Measurements from ENCODE around the gene FCN2.

FCN2 gene

GRCh38 chr9:134846699-134847098, 33.9 kb upstream of the FCN2 start:
- Histone ChIP-seq H3K9ac (ENCODE audit: low read length in 5 of 5) (no peak overlapping the region), H3K27ac (ENCODE audit: low read depth, low read length) (no peak overlapping the region), H3K4me3 (ENCODE audit: low read depth in 1 of 5, low read length in 5 of 5) (no peak overlapping the region), H3K9me3 (ENCODE audit: control insufficient read depth in 5 of 5, low read length in 5 of 5) (peaks cover 0 to 4% (median 0%) of the 10 kb centered on the region in 5 donors), H3K4me1 (ENCODE audit: control insufficient read depth in 5 of 5, insufficient read depth in 5 of 5, low read length in 5 of 5) (peaks cover 0 to 9% (median 0%) of the 10 kb centered on the region in 5 donors), H3K36me3 (ENCODE audit: control insufficient read depth in 5 of 5, insufficient read depth in 5 of 5, low read length in 5 of 5) (peaks cover 0 to 30% (median 24%) of the 10 kb centered on the region in 5 donors), H3K27me3 (ENCODE audit: control insufficient read depth in 5 of 5, insufficient read depth in 4 of 5, low read length in 5 of 5) (peaks cover 0 to 2% (median 0%) of the 10 kb centered on the region in 5 donors)

- Histone ChIP-seq H3K27me3 (ENCODE audit: control insufficient read depth in 5 of 5, insufficient read depth in 4 of 5, low read length in 5 of 5) (peaks cover 0 to 5% (median 0%) of the 10 kb centered on the region in 5 donors), H3K4me1 (ENCODE audit: control insufficient read depth in 5 of 5, insufficient read depth in 5 of 5, low read length in 5 of 5) (peaks cover 0 to 9% (median 0%) of the 10 kb centered on the region in 5 donors), H3K9ac (ENCODE audit: low read length in 5 of 5) (no peak overlapping the region), H3K4me3 (ENCODE audit: low read depth in 1 of 5, low read length in 5 of 5) (no peak overlapping the region), H3K9me3 (ENCODE audit: control insufficient read depth in 5 of 5, low read length in 5 of 5) (peaks cover 0 to 4% (median 0%) of the 10 kb centered on the region in 5 donors), H3K36me3 (ENCODE audit: control insufficient read depth in 5 of 5, insufficient read depth in 5 of 5, low read length in 5 of 5) (peaks cover 0 to 26% (median 21%) of the 10 kb centered on the region in 5 donors), H3K27ac (ENCODE audit: low read depth, low read length) (no peak overlapping the region)
Observed at GRCh38 chr9:134847138-134847537, 33.5 kb upstream of the FCN2 start.

GRCh38 chr9:134847752-134848432, 32.7 kb upstream of the FCN2 start:
- H3K27ac ChIP-seq (ENCODE audit: low read depth, low read length), result no peak overlapping the region
- H3K4me1 ChIP-seq (ENCODE audit: control insufficient read depth in 5 of 5, insufficient read depth in 5 of 5, low read length in 5 of 5), result peaks cover 0 to 9% (median 0%) of the 10 kb centered on the region in 5 donors
- H3K27me3 ChIP-seq (ENCODE audit: control insufficient read depth in 5 of 5, insufficient read depth in 4 of 5, low read length in 5 of 5), result peaks cover 0 to 6% (median 0%) of the 10 kb centered on the region in 5 donors
- H3K4me3 ChIP-seq (ENCODE audit: low read depth in 1 of 5, low read length in 5 of 5), result no peak overlapping the region
- peaks cover 0 to 4% (median 0%) of the 10 kb centered on the region in 5 donors for H3K9me3 ChIP-seq (ENCODE audit: control insufficient read depth in 5 of 5, low read length in 5 of 5)
- peaks cover 0 to 20% (median 14%) of the 10 kb centered on the region in 5 donors for H3K36me3 ChIP-seq (ENCODE audit: control insufficient read depth in 5 of 5, insufficient read depth in 5 of 5, low read length in 5 of 5)
- no peak overlapping the region for H3K9ac ChIP-seq (ENCODE audit: low read length in 5 of 5)

- Histone ChIP-seq H3K27me3 (ENCODE audit: control insufficient read depth in 5 of 5, insufficient read depth in 4 of 5, low read length in 5 of 5) (peaks cover 0 to 6% (median 0%) of the 10 kb centered on the region in 5 donors), H3K36me3 (ENCODE audit: control insufficient read depth in 5 of 5, insufficient read depth in 5 of 5, low read length in 5 of 5) (peaks cover 0 to 15% (median 9%) of the 10 kb centered on the region in 5 donors), H3K9me3 (ENCODE audit: control insufficient read depth in 5 of 5, low read length in 5 of 5) (peaks cover 0 to 4% (median 0%) of the 10 kb centered on the region in 5 donors), H3K4me1 (ENCODE audit: control insufficient read depth in 5 of 5, insufficient read depth in 5 of 5, low read length in 5 of 5) (peaks cover 0 to 9% (median 6%) of the 10 kb centered on the region in 5 donors), H3K4me3 (ENCODE audit: low read depth in 1 of 5, low read length in 5 of 5) (no peak overlapping the region), H3K27ac (ENCODE audit: low read depth, low read length) (no peak overlapping the region), H3K9ac (ENCODE audit: low read length in 5 of 5) (no peak overlapping the region)
Observed at GRCh38 chr9:134848504-134848903, 32.1 kb upstream of the FCN2 start.

- H3K9me3 ChIP-seq (ENCODE audit: control insufficient read depth in 5 of 5, low read length in 5 of 5), result peaks cover 0 to 4% (median 0%) of the 10 kb centered on the region in 5 donors
- no peak overlapping the region for H3K27ac ChIP-seq (ENCODE audit: low read depth, low read length)
- peaks cover 0 to 10% (median 5%) of the 10 kb centered on the region in 5 donors for H3K27me3 ChIP-seq (ENCODE audit: control insufficient read depth in 5 of 5, insufficient read depth in 4 of 5, low read length in 5 of 5)
- no peak overlapping the region for H3K9ac ChIP-seq (ENCODE audit: low read length in 5 of 5)
- no peaks in the 10 kb centered on the region for H3K36me3 ChIP-seq (ENCODE audit: control insufficient read depth in 5 of 5, insufficient read depth in 5 of 5, low read length in 5 of 5)
- peaks cover 0 to 9% (median 6%) of the 10 kb centered on the region in 5 donors for H3K4me1 ChIP-seq (ENCODE audit: control insufficient read depth in 5 of 5, insufficient read depth in 5 of 5, low read length in 5 of 5)
- H3K4me3 ChIP-seq (ENCODE audit: low read depth in 1 of 5, low read length in 5 of 5), result no peak overlapping the region
Observed at GRCh38 chr9:134850611-134851010, 30.0 kb upstream of the FCN2 start.

GRCh38 chr9:134851020-134851419, 29.6 kb upstream of the FCN2 start:
- H3K4me3 ChIP-seq (ENCODE audit: low read depth in 1 of 5, low read length in 5 of 5), result no peak overlapping the region
- no peak overlapping the region for H3K9ac ChIP-seq (ENCODE audit: low read length in 5 of 5)
- H3K36me3 ChIP-seq (ENCODE audit: control insufficient read depth in 5 of 5, insufficient read depth in 5 of 5, low read length in 5 of 5), result no peaks in the 10 kb centered on the region
- no peak overlapping the region for H3K27ac ChIP-seq (ENCODE audit: low read depth, low read length)
- H3K4me1 ChIP-seq (ENCODE audit: control insufficient read depth in 5 of 5, insufficient read depth in 5 of 5, low read length in 5 of 5), result peaks cover 0 to 9% (median 6%) of the 10 kb centered on the region in 5 donors
- peaks cover 0 to 4% (median 0%) of the 10 kb centered on the region in 5 donors for H3K9me3 ChIP-seq (ENCODE audit: control insufficient read depth in 5 of 5, low read length in 5 of 5)
- peaks cover 0 to 12% (median 5%) of the 10 kb centered on the region in 5 donors for H3K27me3 ChIP-seq (ENCODE audit: control insufficient read depth in 5 of 5, insufficient read depth in 4 of 5, low read length in 5 of 5)

GRCh38 chr9:134852906-134853654, 27.5 kb upstream of the FCN2 start:
- Histone ChIP-seq H3K36me3 (ENCODE audit: control insufficient read depth in 5 of 5, insufficient read depth in 5 of 5, low read length in 5 of 5) (no peaks in the 10 kb centered on the region), H3K27me3 (ENCODE audit: control insufficient read depth in 5 of 5, insufficient read depth in 4 of 5, low read length in 5 of 5) (peaks cover 2 to 12% (median 5%) of the 10 kb centered on the region in 5 donors)

GRCh38 chr9:134853893-134854292, 26.7 kb upstream of the FCN2 start:
- no peak overlapping the region for H3K4me3 ChIP-seq (ENCODE audit: low read depth in 1 of 5, low read length in 5 of 5)
- H3K4me1 ChIP-seq (ENCODE audit: control insufficient read depth in 5 of 5, insufficient read depth in 5 of 5, low read length in 5 of 5), result peaks cover 0 to 6% (median 0%) of the 10 kb centered on the region in 5 donors
- peaks cover 0 to 7% (median 0%) of the 10 kb centered on the region in 5 donors for H3K9me3 ChIP-seq (ENCODE audit: control insufficient read depth in 5 of 5, low read length in 5 of 5)
- no peaks in the 10 kb centered on the region for H3K36me3 ChIP-seq (ENCODE audit: control insufficient read depth in 5 of 5, insufficient read depth in 5 of 5, low read length in 5 of 5)
- H3K27me3 ChIP-seq (ENCODE audit: control insufficient read depth in 5 of 5, insufficient read depth in 4 of 5, low read length in 5 of 5), result peaks cover 2 to 12% (median 5%) of the 10 kb centered on the region in 5 donors
- H3K27ac ChIP-seq (ENCODE audit: low read depth, low read length), result no peak overlapping the region
- no peak overlapping the region for H3K9ac ChIP-seq (ENCODE audit: low read length in 5 of 5)

More at GRCh38 chr9:134852906-134853654, 27.5 kb upstream of the FCN2 start:
- Histone ChIP-seq H3K4me3 (ENCODE audit: low read depth in 1 of 5, low read length in 5 of 5) (no peak overlapping the region), H3K4me1 (ENCODE audit: control insufficient read depth in 5 of 5, insufficient read depth in 5 of 5, low read length in 5 of 5) (peaks cover 0 to 6% (median 0%) of the 10 kb centered on the region in 5 donors), H3K9ac (ENCODE audit: low read length in 5 of 5) (no peak overlapping the region), H3K9me3 (ENCODE audit: control insufficient read depth in 5 of 5, low read length in 5 of 5) (peaks cover 0 to 7% (median 0%) of the 10 kb centered on the region in 5 donors), H3K27ac (ENCODE audit: low read depth, low read length) (no peak overlapping the region)

- Histone ChIP-seq H3K9me3 (ENCODE audit: control insufficient read depth in 5 of 5, low read length in 5 of 5) (peaks cover 0 to 7% (median 0%) of the 10 kb centered on the region in 5 donors), H3K4me1 (ENCODE audit: control insufficient read depth in 5 of 5, insufficient read depth in 5 of 5, low read length in 5 of 5) (peaks cover 0 to 6% (median 0%) of the 10 kb centered on the region in 5 donors), H3K4me3 (ENCODE audit: low read depth in 1 of 5, low read length in 5 of 5) (no peak overlapping the region), H3K27me3 (ENCODE audit: control insufficient read depth in 5 of 5, insufficient read depth in 4 of 5, low read length in 5 of 5) (peaks cover 2 to 12% (median 5%) of the 10 kb centered on the region in 5 donors), H3K9ac (ENCODE audit: low read length in 5 of 5) (no peak overlapping the region), H3K36me3 (ENCODE audit: control insufficient read depth in 5 of 5, insufficient read depth in 5 of 5, low read length in 5 of 5) (no peaks in the 10 kb centered on the region), H3K27ac (ENCODE audit: low read depth, low read length) (no peak overlapping the region)
Observed at GRCh38 chr9:134854541-134854981, 26.0 kb upstream of the FCN2 start.
